ENCODE data around the gene FAM114A1.
"Not testable (repeated sequence)": the region's sequence is repeated elsewhere in the genome, so short reads cannot be mapped to it uniquely, and the experiment has no call there.

Gene FAM114A1

GRCh38 chr4:38940476-38940875 is 72.9 kb downstream of the FAM114A1 start:
- no peak for DNase-seq

DNA sequence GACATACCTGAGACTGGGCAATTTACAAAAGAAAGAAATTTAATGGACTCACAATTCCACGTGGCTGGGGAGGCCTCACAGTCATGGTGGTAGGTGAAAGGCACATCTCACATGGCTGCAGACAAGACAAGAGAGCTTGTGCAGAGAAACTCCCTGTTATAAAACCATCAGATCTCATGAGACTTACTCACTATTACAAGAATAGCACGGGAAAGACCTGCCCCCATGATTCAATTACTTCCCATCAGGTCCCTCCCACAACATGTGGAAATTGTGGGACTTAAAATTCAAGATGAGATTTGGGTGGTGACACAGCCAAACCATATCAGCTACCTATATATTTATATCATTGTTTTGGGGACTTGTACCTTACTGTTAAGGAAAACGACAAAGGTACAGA is 74.3 kb downstream of the FAM114A1 start:
- not testable (repeated sequence) for DNase-seq

DNA sequence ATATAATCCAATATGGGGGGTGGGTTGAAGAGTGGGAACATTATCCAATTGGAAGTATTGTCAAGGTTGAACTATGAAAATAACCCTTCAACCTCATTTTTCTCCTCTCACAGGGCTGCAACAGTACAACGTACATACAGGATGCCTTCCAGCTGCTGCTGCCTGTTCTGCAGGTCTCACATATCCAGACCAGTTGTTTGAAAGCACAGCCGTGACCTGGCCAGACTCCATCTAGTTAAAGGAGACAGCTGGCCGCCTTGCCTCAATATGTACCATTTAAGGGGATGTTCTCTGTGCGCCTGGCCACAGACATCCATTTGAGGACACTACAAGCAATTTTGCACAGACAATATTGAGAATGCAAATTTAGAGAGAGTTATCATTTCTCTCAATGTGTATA is 75.7 kb downstream of the FAM114A1 start:
- no peak for DNase-seq

DNA sequence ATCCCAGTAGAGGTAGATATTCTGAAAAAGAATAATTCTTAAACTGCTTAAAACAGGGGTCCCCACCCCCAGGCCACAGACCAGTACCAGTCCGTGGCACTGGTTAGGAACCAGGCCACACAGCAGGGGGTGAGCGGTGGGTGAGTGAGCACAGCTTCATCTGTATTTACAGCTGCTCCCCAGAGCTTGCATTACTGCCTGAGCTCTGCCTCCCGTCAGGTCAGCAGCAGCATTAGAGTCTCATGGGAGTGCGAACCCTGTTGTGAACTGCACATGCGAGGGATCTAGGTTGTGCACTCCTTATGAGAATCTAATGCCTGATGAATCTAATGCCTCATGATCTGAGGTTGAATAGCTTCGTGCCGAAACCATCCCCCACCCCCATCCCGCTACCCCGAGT is 76.8 kb downstream of the FAM114A1 start:
- no peak for DNase-seq

DNA sequence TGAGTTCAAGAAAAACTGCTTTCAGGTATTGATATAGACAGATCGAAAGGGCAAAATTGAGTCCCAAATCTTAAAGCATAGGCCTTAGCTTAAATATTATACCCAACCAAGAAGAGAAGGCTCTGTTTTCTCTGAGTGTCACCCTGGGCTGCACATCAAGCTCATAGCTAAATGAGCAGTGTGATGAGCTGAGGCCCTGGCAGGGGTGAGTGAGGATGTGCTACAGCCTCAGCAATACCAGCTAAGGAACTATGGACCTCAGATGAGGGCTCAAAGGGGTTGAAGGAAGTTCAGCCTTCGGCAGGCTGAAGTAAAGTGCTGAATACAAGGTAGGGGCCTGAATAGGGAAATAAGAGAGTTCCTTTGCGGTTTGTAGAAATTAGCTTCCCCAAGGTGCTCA is 79.3 kb downstream of the FAM114A1 start:
- no peak for DNase-seq

GRCh38 chr4:38948551-38948950 is 80.9 kb downstream of the FAM114A1 start:
- peak; percentile 14 for DNase-seq

- DNase-seq = peak; percentile 77
Observed at GRCh38 chr4:38949411-38950051, 81.9 kb downstream of the FAM114A1 start.

DNA sequence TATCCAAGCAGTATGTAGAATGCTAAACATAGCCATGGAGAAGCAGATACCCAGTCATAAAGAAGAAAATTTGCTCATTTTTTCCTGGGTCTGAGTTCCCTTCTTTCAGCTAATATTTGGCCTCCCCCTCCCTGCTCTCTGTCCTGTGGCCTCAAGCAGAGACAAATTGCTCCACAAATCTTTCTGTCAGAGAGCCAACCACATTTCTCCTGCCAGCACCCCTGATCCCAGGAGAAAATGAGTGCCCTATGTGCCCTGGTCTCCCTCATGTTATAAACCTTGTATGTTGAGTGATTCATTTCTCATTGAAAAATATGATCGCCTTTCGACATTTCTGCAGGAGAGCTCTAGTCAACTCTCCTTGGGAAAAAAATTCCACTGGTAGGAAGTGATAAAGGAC is 82.6 kb downstream of the FAM114A1 start:
- no peak for DNase-seq

DNA sequence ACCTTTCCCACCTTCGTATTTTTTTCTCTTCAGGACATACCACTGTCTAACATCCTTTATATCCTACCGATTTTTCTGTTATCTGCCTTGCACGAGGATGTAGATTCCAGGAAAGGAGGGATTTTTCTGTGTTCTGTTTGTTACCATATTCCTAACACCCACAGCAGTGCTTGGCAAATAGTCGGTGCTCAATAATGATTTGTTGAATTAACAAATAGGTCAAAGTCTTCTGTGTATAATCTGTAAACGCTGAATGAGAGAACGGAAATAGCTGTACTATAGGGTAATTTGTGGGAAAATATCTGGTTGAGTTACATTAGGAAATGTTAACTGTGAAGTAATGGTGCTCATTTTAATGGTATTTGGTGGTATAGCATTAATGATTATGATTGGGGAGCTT is 83.1 kb downstream of the FAM114A1 start:
- DNase-seq = no peak

DNA sequence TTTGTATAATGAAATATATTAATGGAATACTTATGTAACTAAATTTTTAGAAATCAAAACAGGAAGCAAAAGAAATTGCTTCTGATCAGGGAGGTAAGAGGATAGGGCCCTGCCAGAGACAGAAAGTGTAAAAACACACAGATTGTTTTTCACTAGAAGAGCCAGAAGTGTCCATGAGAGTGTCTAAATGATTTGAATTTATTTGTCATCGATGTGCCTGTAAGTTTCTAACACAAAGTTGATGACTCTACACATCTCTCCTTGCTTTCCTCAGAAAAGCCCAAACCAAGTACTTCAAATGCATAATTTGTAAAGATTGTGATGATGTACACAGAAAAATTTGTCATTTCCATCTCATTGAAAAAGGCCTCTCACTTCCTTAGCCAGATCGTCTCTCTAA is 84.0 kb downstream of the FAM114A1 start:
- peak; percentile 41 for DNase-seq

- no peak for DNase-seq
Observed at GRCh38 chr4:38952017-38952416, 84.4 kb downstream of the FAM114A1 start.

DNA sequence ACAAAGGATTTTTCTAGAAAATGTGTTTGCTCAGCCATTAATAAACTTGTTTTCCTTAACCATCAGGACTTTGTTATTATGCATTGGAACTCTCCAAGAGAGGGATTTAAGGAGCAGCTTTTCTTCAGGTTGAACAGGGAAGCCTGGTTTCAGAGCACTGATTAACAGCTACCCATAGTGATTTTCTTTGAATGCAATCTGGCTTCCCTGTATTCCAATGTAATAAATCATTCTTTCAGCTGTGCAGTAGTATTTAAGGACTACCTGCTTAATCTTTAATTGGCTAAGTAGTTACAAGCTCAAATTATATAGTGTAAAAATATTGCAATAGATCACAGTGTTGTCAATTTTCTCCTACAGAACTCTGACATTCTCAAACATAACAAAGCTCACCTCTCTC is 87.1 kb downstream of the FAM114A1 start:
- no peak for DNase-seq

GRCh38 chr4:38955957-38956356 is 88.4 kb downstream of the FAM114A1 start:
- no peak for DNase-seq

GRCh38 chr4:38957261-38957815 is 89.7 kb downstream of the FAM114A1 start:
- DNase-seq = peak; percentile 36

GRCh38 chr4:38957893-38958292 is 90.3 kb downstream of the FAM114A1 start:
- DNase-seq = peak; percentile 51

DNA sequence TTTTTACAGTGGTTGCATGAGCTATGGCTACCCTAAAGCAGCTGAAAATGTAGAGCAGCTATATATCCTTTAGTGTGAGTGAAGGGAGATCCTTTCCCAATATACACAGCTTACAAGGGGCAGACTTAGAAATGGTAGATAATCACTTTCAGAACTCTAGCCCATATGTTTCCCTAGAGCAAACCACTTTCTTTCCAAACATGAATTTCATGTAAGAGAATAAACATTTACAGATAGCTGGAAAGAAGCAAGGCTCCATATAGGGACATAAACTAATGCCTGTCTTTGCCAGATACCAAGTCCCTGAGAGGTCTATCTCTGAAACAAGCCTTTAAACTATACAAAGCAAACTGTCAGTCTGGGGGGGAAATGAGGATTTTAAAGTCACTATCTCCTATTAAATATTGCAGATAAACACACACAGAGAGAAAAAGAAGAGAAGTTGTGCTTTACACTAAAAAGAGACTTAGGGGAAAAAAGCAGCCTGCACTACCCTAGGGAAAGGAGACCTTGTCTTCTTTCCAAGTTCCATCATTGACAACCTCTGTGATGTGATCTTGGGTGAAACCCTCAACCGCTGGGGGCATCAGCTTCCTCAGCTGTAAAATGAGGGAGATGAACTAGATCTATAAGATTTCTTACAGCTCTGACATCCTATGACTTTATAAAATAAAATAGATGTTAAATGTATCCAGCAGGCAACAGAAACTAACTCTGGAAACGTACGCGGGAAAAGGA is 91.0 kb downstream of the FAM114A1 start:
- DNase-seq = no peak

- not testable (repeated sequence) for DNase-seq
Observed at GRCh38 chr4:38959248-38959647, 91.6 kb downstream of the FAM114A1 start.

DNA sequence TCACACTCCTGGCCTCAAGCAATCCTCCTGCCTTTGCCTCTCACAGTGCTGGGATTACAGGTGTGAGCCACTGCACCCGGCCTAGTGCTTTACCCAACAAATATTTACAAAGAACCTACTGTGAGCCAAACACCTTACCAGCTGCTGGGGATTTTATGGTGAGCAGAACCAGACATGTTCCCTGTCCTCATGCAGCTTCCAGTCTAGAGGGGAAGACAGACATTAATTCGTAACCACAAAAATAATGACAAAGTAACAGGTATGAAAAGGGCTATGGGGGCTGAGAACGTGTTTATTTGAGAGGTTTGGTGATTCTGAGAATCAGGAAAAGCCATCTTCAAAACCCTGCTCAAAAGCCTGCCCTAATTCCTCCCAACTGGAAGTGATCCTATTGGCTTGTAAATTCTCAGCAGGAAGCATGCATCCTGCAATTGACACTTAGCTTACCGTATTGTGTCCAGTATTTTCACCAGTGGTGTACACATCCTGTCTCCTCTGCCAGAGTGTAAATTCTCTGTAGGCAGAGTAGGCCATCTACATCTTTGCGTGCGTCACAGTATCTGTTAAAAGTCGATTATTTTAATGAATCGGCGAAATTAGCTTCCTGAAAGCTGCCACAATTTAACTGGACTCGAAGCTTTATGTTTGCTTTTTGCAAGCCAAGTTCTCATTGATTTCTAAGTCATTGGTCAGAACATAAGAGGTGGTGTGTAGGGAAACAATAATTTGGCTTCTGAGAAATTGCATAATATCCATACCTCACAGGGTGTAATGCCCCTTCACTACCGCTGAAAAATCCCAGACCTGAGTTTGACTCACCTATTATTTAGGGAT is 97.6 kb downstream of the FAM114A1 start:
- no peak for DNase-seq

DNA sequence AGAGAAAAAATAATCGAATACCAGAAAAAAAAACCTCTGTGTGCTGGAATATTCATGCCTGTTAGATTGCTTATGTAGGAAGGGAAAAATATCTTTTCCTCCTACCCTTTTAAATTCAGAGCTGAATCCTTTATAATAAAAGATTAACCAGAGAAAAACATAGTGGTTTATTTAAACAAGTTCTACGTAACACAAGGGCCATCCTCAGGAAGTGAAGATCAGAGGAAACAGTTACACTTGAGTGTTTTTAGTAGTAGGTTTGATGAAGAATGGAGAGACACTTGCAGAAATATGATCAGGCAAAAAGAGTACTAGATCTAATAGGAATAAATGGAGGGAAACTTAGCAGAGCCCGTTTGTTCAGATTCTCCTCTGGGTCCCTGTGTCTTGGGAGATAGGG is 98.3 kb downstream of the FAM114A1 start:
- no peak for DNase-seq

- no peak for DNase-seq
Observed at GRCh38 chr4:38967260-38968095, 99.9 kb downstream of the FAM114A1 start.

DNA sequence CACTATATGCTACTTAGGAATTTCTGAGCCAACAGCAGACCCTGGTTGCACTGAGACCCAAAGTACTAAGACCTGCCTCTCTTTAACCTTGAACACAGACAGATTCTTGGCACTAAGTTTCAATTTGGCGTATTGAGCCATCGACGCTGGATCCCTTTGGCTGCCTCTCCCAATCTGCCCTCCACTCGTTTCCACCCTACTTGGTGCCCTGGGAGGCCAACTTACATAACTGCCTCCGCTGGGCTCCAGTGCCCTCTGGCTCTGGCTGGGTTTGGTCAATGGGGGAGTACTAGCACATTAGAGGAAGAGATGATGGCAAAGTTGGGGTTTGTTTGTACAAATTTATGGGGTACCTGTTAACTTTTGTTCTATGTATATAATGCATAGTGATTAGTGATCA is 101.1 kb downstream of the FAM114A1 start:
- DNase-seq = no peak

DNA sequence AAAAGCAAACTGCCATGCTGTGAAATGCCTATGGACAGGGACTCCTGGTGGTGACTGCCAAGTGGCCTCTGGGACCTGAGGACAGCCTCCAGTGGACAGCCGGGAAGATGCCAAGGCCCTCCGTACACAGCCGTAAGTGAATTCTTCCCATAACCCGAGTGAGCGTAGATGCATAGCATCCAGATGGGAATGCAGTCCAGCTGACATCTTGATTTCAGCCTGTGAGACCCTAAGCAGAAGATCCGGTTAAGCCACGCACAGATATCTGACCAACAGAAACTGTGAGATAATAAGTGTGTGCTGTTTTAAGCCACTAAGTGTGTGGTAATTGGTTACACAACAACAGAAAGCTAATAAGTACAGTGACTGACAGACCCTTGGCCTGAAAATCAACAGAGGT is 108.7 kb downstream of the FAM114A1 start:
- no peak for DNase-seq

DNA sequence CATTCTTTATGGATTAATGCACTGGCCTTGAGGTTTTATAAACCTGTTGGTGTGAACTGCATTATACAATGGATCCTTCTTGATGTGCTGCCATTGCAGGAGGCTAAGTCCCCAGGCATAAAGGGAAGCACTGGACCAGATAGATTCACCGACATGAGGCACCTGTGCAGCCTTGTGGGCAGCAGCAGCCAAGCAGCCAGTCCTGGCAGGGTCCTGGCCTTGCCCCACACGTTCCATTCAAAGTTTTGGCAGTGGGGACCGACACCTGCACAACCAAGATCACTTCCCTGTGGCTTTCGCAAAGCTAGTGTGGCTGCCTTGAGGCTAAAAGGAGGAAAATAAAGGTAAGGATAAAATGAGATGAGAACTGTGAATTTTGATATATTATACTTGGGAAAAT is 111.5 kb downstream of the FAM114A1 start:
- DNase-seq = no peak

All from CD4-positive, alpha-beta T cell treated with Interleukin-4 for 4 hours (primary cell).